HG03064 (cell line): Measurements from ENCODE around the gene IMPDH2.

Experiments
- ATAC-seq: cut with Tn5 transposase; IDR thresholded peaks from one replicate; pipeline ENCODE4 v1.9.1; 2021; ENCODE audit warnings: low read depth; ENCODE audit not compliant: unreplicated experiment

Gene IMPDH2

DNA sequence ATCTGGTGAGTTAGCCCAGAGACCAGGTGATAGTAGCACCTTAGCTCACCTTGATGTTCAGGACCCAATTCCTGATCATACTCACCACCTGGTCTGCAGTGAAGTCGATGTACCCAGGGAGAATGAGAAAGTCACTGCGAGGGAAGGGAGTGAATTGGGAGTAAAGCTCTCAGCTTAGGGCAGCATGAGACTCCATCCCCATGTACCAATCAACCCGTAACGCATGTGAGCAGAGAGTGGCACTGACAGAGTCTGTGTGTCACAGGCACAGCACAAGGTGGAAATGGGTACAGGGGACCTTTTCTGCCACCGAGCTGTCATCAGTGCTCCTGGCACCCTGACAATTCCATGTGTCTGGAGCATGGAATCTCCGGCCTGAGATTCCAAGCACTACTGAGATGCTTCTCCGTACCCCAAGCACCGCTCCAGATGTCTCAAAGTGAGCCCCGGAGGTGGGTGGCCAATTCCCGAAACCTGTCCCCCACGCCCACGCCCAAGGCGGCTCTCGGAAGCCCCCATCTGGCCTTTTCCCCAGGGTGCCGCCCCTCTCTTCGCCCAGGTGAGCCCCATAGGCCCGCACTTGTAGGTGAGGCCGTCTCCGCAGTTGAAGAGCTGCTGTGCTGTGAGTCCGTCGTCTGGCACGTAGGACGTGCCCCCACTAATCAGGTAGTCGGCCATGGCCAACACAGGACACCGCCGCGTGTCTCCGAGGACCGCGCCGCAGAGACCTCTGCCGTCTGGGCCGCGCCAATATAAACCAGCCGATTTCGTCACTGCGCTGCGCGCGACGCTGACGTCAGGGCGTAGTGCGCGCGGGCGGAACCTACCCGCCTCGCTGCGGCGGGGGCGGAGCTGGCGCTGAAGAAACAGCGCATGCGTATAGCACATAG lies at the start of gene IMPDH2:
Gene IMPDH2 (minus strand): TSS at position 726 of the 890 bp plus-strand sequence. CDS start 48 bp downstream, at position 678.
- peak; percentile 79 for ATAC-seq

DNA sequence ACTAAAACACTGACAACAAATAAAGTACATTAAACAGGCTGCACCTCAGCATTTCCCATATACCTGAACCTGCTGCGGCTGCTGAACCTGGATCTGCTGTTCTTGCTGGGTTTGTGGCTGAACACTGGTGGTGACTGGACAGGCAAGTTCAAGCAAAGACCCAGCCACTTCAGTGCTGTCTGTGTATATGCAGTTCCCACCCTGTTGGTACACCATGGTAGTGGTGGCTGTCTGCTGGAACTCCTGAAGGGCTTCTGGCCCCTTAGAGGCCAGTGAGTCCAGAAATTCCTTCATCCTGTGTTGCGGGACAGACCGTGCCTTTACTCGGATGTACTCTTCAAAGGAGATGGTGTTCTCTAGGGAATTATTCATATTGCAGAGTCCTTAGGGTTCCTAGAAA lies 47.4 kb upstream of the IMPDH2 start:
- ATAC-seq, result no peak

DNA sequence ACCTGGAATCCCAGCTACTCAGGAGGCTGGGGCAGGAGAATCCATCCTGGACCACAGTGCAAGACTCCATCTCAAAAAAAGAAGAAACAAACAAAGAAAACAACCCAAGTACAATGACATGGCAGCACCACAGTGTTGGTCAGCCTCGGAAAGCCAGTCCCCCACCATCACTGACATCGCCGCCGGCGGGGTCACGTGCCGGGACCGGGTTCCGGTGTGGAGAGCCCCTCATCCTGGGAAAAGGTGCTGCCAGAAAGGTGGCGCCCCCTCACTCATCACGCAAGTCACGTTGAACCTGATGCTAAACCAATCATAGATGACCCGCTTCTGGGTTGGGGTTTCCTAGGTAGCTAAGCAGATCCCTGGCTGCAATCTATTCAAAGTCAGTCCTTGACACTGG lies 46.9 kb upstream of the IMPDH2 start:
- ATAC-seq, result no peak

DNA sequence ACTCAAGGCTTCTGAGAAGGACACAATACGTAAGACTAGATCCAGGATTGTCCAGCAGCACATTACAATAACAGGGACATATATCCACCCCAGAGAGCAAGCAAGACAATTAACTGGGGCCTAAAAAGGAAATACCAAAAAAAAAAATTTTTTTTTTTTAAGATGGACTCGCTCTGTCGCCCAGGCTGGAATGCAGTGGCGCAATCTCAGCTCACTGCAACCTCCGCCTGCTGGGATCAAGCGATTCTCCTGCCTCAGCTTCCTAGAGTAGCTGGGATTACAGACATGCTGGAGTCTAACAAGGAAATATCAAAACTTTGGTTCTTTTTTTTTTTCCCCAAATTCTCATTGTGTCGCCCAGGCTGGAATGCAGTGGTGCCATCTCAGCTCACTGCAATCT lies 28.8 kb upstream of the IMPDH2 start:
- no peak for ATAC-seq

DNA sequence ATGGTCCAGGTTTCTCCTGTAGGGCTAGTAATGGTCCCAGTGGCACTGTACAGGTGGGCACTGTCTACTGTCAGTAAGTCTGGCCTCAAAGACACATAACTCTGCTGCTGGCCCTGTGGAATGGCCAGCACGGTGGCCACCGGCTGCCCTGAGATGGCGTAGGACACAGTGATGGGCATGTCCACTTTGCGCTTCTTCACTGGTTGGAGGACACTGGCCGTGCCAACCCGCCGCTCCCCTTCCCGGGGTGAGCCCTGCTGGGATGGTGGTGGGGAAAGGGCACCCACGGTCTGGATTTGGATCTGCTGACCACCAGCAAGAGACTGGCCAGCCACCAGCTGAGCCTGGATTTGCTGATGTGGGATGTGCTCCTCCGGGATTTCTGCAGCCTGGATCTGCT lies 28.1 kb upstream of the IMPDH2 start:
- ATAC-seq, result no peak

DNA sequence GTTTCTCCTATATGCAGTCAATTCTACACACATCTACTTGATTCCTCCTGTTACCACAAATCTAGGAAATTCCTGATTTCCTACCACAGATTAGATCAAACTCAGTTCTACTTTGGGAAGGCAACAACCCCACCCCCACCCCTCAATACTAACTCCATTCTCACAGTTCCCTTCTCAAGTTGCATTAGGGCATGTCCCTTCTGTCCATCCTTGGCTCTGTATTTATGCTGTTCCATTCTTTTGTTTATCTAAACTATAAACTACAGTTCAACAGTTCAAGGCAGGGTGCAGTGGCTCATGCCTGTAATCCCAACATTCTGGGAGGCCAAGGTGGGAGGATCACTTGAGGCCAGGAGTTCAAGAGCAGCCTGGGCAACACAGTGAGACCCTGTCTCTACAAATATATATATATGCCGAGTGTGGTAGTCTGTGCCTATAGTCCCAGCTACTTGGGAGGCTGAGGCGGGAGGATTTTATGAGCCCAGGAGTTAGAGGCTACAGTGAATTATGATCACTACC lies 25.2 kb upstream of the IMPDH2 start:
- no peak for ATAC-seq

DNA sequence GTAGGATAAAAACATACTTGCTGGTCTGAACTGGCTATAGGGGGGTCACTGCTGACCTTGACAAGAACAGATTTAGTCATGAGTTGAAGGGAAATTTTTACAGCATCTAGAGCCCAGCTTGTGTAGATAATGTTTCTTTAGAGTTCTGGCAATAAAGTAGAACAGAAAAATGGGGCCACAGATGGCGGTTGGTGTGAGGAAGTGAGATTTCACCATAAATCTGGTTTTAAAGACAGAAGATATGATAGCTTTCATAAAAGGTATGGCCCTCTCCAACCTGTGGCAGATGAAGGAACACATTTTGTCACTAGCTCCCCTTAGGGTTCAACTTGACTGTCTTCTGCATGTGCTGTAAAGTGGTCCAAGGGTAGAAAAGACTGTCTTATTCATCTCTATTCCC lies 24.3 kb upstream of the IMPDH2 start:
- ATAC-seq, result no peak

DNA sequence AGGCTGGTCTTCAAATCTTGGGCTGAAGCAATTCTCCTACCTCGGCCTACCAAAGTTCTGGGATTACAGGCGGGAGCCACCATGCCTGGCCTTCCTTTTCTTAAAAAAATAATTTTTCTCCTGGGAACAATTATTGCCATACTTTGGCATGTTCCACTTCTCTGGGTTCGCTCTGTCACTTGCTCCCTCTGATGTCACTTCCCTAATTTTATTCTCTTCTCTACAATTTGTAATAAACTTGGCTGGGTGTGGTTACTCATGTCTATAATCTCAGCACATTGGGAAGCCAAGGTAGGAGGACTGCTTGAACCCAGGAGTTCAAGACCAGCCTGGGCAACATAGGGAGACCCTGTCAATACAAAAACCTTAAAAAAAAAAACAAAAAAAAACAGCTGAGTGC lies 6.1 kb upstream of the IMPDH2 start:
- ATAC-seq, result no peak

DNA sequence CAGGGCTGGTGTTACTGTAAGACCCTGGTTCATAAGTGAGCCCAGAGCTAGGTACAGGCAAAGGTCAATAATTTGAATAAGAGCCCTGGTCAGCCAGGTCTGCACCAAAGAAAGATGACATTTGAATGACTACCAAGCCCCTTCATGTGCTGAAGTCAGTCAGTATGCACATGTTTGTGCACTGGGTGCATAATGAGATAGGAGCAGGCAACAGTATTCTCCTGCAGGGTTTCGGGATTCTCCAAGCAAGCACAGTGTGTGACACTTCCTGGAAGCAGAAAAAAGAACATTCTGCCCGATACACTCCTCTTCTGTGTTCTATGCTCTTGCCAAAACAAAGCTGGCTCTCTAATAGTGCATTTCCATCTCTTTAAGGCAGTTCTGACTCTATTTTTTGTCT lies 5.5 kb upstream of the IMPDH2 start:
- no peak for ATAC-seq

DNA sequence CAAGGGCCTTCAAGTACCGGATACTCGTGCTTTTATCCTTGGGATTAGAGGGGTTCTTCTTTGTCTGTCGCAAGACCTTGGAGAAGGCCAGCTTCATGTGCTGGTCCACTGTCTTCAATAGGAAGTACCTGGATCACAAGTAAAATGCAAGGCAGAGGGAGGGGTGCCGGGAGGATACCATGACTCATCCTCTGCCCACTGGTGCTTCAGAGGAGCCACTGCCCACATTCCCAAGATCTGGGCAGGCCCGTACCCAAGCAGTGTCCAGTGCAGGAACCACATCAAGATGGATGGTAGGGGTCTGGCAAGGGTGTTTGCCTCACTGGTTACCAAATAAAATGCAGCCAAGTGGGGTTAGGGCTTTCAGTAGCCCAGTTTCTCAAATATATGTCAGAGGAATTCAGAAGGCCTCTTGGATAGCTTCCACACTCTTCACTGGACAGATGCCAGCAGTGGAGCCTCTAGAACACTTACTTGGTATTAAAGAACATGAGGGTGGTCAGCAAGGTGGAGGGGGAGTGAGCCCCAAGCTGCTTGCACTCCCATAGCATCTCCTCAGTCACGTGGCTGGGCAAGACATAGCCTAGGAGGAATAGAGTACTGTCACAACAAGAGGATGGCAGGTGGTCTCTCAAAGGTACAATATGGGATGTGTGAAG lies 3.6 kb upstream of the IMPDH2 start:
- no peak for ATAC-seq

DNA sequence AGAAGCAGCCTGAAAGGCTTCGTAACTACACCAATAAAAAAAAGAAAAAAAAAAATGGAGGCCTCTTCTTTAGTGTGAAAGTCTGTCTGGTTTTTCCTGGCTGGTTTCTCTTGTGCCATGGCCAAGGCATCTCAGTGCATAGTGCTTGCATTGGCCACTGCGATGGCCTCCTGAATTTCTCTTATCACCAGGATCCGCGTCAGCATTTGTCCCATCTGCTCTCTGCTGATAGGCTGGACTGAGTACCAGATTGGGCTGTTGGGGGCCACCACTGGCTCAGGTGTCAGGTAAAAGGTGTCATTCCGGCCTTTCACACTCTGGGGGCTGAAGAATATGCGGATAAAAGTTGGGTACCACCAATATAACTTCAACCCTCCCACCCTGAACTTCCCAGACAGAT lies 1.1 kb upstream of the IMPDH2 start:
- no peak for ATAC-seq

DNA sequence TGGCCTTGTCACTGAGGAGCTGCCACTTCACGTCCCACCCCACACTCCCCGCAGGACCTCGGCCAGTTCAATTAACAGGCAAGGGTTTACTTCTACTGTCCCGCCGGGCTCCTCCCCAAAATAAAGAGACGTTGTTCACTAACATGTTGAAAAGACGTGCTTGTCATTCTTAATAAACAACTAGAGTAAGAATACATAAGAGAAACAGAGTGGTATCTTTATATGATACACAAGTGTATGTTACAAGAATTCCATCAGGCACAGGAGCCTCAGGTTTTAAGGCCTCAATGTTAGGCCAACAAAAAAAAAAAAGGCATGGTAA lies 326 bp upstream of the IMPDH2 start:
- ATAC-seq, result no peak

DNA sequence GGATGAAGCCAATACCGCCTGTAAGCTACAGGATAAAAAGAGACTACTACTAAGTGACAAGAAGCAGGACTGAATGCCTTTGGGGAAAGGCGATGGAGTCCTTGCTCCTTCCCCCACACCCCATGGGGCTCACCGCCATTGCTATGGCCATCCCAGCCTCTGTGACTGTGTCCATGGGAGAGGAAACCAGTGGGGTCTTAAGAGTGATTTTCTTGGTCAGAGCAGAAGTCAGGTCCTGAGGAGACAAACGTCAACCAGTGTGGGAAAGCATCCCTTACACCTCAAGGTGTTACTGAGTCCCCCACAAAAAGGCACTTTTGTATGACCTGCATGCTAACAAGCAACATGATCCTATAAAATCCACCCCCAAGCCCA lies 913 bp downstream of the IMPDH2 start:
- no peak for ATAC-seq

DNA sequence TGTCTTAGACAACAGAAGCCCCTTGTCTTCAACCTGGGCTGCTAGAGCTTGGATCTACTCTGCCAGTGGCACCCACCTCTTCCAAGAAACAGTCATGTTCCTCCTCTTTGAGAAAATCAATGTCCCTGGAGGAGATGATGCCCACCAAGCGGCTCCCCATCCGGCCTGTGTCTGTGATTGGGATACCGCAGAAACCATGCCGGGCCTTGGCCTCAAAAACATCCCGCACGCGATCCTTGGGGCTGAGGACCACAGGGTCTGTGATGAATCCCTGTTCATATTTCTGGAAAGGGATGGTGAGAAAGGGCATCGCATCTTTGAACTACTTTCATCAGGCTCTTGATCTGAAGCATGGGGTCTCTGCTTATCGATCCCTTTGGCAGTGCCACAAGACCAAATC lies 1.6 kb downstream of the IMPDH2 start:
- ATAC-seq, result no peak

DNA sequence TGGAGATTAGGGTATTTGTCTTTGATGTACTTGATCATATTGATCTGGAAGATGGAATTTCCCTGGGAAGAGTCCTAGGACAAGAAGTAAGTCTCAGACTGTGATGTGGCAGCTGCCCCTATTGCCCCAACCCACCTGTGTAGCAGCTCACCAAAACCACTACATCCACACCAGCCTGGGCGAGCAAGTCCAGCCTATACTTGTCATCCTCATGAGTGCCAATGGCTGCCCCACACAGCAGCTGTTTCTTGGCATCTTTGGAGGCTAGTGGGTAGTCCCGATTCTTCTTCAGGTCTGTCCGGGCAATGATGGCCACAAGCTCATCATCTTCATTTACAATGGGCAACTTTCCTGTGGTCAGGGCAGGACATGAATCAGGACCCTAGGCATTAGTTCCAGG lies 2.7 kb downstream of the IMPDH2 start:
- ATAC-seq, result no peak

DNA sequence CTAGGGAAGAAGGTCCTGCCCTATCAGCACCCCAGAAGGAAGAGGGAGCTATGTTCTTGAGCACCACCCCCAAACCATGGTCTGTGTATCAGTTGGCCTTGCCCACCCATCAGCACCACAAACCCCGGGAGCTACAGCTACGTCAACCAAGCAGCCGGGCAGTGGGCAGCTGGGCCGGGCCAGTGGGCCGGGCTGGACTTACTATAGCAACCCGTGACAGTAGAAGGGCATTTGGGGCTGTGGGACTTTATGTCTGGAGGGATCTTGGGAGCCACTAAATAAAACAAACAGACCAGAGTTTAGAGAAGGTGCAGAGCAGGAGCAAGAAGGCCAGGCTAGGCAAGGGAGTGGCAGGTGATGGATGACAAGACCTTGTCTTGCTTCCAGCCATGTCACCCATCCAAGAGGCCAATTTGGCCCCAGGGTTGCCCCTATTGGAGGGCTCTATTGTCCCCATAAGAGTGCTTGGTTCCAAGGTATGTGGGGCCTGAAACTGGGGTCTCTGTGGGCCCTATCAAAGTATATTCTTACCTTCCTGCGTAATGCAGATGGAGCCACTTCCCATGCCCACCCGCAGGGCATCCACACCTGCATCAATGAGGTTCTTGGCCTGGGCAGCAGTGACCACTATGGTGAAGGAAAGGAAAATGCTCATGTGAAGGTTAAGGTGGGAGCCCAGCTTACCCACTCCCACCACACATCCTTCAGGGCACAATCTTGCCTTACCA lies 3.2 kb downstream of the IMPDH2 start:
- ATAC-seq, result no peak

DNA sequence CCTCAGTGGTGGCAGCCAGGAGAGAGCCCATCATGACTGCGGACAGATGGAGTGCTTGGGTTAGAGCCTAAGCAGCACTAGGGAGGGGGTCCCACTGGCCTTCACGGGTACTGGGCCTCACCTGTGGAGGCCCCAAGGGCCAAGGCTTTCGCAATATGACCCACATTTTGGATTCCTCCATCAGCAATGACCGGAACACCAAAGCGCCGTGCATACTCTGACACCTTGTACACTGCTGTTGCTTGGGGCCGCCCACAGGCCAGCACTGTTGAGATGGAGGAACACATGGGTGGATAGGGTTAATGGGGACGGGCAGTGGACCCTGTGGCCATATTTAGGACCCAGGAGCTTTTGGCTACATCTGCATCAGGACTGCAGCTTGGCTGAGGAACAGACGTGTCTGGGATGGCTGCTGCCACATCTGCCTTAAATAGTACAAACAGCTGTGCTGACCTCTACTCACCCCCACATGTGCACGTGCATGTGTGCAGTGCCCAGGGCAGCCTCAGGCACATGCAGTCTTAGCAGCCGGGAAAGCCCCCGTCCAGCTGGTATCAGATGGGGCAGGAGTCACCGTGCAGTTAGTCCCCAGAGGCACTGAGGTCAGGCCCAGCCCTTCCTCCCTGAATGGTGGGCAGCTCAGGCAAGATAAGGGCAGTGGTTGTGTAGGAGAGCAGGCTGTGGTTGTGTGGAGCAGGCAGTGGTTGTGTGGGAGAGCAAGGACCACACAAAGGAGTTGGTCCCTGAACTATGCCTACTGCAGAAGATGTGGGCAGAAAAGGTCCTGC lies 4.0 kb downstream of the IMPDH2 start:
- no peak for ATAC-seq

DNA sequence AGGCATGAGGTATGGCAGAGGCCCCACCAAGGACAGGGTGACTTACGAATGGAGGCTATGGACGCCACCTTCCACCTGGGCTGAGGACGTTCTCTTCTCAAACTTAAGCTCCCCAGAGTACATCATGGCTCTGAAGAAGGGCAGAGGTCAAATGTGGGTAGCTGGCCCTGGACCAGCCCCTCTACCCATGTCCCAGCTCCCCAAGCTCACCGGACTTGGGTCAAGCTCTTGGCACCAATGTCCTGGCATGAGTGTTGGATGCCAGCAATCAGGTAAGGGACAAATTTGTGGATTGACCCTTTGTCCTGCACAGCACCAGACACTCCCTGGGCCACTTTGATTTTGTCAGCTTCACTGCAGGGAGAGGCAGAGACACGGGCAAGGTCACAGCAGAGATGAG lies 4.7 kb downstream of the IMPDH2 start:
- ATAC-seq, result no peak

DNA sequence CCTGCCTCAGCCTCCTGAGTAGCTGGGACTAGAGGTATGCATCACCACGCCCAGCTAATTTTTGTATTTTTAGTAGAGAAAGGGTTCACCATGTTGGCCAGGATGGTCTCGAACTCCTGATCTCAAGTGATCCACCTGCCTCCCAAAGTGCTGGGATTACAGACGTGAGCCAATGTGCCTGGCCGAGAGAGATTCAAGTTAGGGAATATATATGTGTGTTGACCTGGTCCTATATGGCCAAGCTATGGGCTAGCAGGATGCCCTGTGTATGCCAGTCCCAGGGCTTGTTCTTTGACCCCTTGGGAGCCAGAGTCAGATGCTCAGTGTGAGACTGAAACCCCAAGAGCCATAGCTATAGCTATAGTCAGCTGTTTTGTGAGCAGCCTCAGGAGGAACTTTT lies 5.4 kb downstream of the IMPDH2 start:
- ATAC-seq, result no peak

DNA sequence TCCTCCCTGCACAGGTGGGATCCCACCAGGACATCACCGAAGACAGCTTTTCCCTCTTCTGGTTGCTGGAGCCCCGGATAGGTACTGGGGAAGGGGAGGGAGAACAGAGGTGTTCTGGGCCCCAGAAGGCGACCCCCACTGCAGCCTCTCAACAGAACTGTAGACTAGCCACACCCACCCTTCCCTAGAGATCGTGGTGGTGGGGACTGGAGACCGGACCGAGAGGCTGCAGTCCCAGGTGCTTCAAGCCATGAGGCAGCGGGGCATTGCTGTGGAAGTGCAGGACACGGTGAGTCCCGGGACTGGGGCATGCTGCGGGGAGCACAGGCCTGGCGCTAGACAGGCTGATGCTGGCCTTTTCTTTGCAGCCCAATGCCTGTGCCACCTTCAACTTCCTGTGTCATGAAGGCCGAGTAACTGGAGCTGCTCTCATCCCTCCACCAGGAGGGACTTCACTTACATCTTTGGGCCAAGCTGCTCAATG lies 6.5 kb downstream of the IMPDH2 start:
- ATAC-seq, result no peak
